ENCODE results near the gene SIMC1. TPM values are rescaled to one million over a fixed set of nuclear protein-coding genes. Genes with fewer than 3 reads are reported as not detected.
"Not testable (repeated sequence)": the region's sequence is repeated elsewhere in the genome, so short reads cannot be mapped to it uniquely, and the experiment has no call there.

The SIMC1 gene
- total RNA-seq, 2 experiments from 2014 or later = 33.6 to 57.5 TPM

- H3K4me3 ChIP-seq (ENCODE audit: low read depth, low read length, poor library complexity, severe bottlenecking); H3K36me3 ChIP-seq (ENCODE audit: insufficient read depth, low read length); H2AFZ ChIP-seq (ENCODE audit: low read length); H4K20me1 ChIP-seq (ENCODE audit: insufficient read depth, low read length); CTCF ChIA-PET (ENCODE audit: unreplicated experiment); DNase-seq (ENCODE audit: low spot score); BruUV-seq (replicated peaks); H3K9me3 ChIP-seq (ENCODE audit: low read length); H3K27ac ChIP-seq (ENCODE audit: low read depth, low read length, poor library complexity, severe bottlenecking); intact Hi-C loops (cut with micrococcal nuclease; ENCODE audit: unreplicated experiment); H3K4me1 ChIP-seq (ENCODE audit: insufficient read depth, low read length, poor library complexity, severe bottlenecking); H3K9me2 ChIP-seq (ENCODE audit: insufficient read depth, low read length); POLR2A ChIA-PET; H3K4me2 ChIP-seq (ENCODE audit: low read length); H3K79me2 ChIP-seq (ENCODE audit: insufficient read depth, low read depth, low read length): not testable (repeated sequence)
Observed at GRCh38 chr5:176194238-176195083, 43.8 kb upstream of the SIMC1 start.

- H3K4me1 ChIP-seq (ENCODE audit: insufficient read depth, low read length, poor library complexity, severe bottlenecking); H3K9me3 ChIP-seq (ENCODE audit: low read length); H2AFZ ChIP-seq (ENCODE audit: low read length); H3K4me2 ChIP-seq (ENCODE audit: low read length); H3K4me3 ChIP-seq (ENCODE audit: low read depth, low read length, poor library complexity, severe bottlenecking); H4K20me1 ChIP-seq (ENCODE audit: insufficient read depth, low read length); H3K79me2 ChIP-seq (ENCODE audit: insufficient read depth, low read depth, low read length); H3K9me2 ChIP-seq (ENCODE audit: insufficient read depth, low read length); CTCF ChIA-PET (ENCODE audit: unreplicated experiment); H3K36me3 ChIP-seq (ENCODE audit: insufficient read depth, low read length); H3K27ac ChIP-seq (ENCODE audit: low read depth, low read length, poor library complexity, severe bottlenecking); DNase-seq (ENCODE audit: low spot score); BruUV-seq (replicated peaks); POLR2A ChIA-PET; intact Hi-C loops (cut with micrococcal nuclease; ENCODE audit: unreplicated experiment): not testable (repeated sequence)
Observed at GRCh38 chr5:176195084-176195413, 43.2 kb upstream of the SIMC1 start.

GRCh38 chr5:176195487-176196207, 42.6 kb upstream of the SIMC1 start:
- POLR2A ChIA-PET = not testable (repeated sequence)

GRCh38 chr5:176196781-176197180, 41.4 kb upstream of the SIMC1 start:
- H3K9me3 ChIP-seq (ENCODE audit: low read length); H3K4me3 ChIP-seq (ENCODE audit: low read depth, low read length, poor library complexity, severe bottlenecking); H3K9me2 ChIP-seq (ENCODE audit: insufficient read depth, low read length); H3K79me2 ChIP-seq (ENCODE audit: insufficient read depth, low read depth, low read length); H2AFZ ChIP-seq (ENCODE audit: low read length); H3K4me2 ChIP-seq (ENCODE audit: low read length); intact Hi-C loops (cut with micrococcal nuclease; ENCODE audit: unreplicated experiment); BruUV-seq (replicated peaks); H4K20me1 ChIP-seq (ENCODE audit: insufficient read depth, low read length); DNase-seq (ENCODE audit: low spot score); POLR2A ChIA-PET; H3K27ac ChIP-seq (ENCODE audit: low read depth, low read length, poor library complexity, severe bottlenecking); H3K36me3 ChIP-seq (ENCODE audit: insufficient read depth, low read length); CTCF ChIA-PET (ENCODE audit: unreplicated experiment); H3K4me1 ChIP-seq (ENCODE audit: insufficient read depth, low read length, poor library complexity, severe bottlenecking): not testable (repeated sequence)

More at GRCh38 chr5:176195487-176196207, 42.6 kb upstream of the SIMC1 start:
- DNase-seq (ENCODE audit: low spot score); BruUV-seq (replicated peaks); H2AFZ ChIP-seq (ENCODE audit: low read length); H3K79me2 ChIP-seq (ENCODE audit: insufficient read depth, low read depth, low read length); H3K4me2 ChIP-seq (ENCODE audit: low read length); H3K27ac ChIP-seq (ENCODE audit: low read depth, low read length, poor library complexity, severe bottlenecking); H3K9me3 ChIP-seq (ENCODE audit: low read length); H3K36me3 ChIP-seq (ENCODE audit: insufficient read depth, low read length); H4K20me1 ChIP-seq (ENCODE audit: insufficient read depth, low read length); intact Hi-C loops (cut with micrococcal nuclease; ENCODE audit: unreplicated experiment); CTCF ChIA-PET (ENCODE audit: unreplicated experiment); H3K4me1 ChIP-seq (ENCODE audit: insufficient read depth, low read length, poor library complexity, severe bottlenecking); H3K4me3 ChIP-seq (ENCODE audit: low read depth, low read length, poor library complexity, severe bottlenecking); H3K9me2 ChIP-seq (ENCODE audit: insufficient read depth, low read length): not testable (repeated sequence)

GRCh38 chr5:176197234-176197858, 40.9 kb upstream of the SIMC1 start:
- intact Hi-C loops (cut with micrococcal nuclease; ENCODE audit: unreplicated experiment); H4K20me1 ChIP-seq (ENCODE audit: insufficient read depth, low read length); H3K4me1 ChIP-seq (ENCODE audit: insufficient read depth, low read length, poor library complexity, severe bottlenecking); H3K4me3 ChIP-seq (ENCODE audit: low read depth, low read length, poor library complexity, severe bottlenecking); H3K36me3 ChIP-seq (ENCODE audit: insufficient read depth, low read length); CTCF ChIA-PET (ENCODE audit: unreplicated experiment); BruUV-seq (replicated peaks); H3K79me2 ChIP-seq (ENCODE audit: insufficient read depth, low read depth, low read length); H3K9me2 ChIP-seq (ENCODE audit: insufficient read depth, low read length); H2AFZ ChIP-seq (ENCODE audit: low read length); H3K27ac ChIP-seq (ENCODE audit: low read depth, low read length, poor library complexity, severe bottlenecking); DNase-seq (ENCODE audit: low spot score); H3K9me3 ChIP-seq (ENCODE audit: low read length); H3K4me2 ChIP-seq (ENCODE audit: low read length): not testable (repeated sequence)
- POLR2A ChIA-PET = interaction anchor here (0.6 kb wide), 1 partner anchor 1841 kb away, joined by 3 read pairs; no protein-coding TSS in a partner anchor

- H3K9me2 ChIP-seq (ENCODE audit: insufficient read depth, low read length) = not testable (repeated sequence)
Observed at GRCh38 chr5:176198299-176198698, 39.9 kb upstream of the SIMC1 start.

More at GRCh38 chr5:176198299-176198698, 39.9 kb upstream of the SIMC1 start:
- DNase-seq (ENCODE audit: low spot score); BruUV-seq (replicated peaks); H3K4me2 ChIP-seq (ENCODE audit: low read length); POLR2A ChIA-PET; H4K20me1 ChIP-seq (ENCODE audit: insufficient read depth, low read length); CTCF ChIA-PET (ENCODE audit: unreplicated experiment); intact Hi-C loops (cut with micrococcal nuclease; ENCODE audit: unreplicated experiment); H3K4me1 ChIP-seq (ENCODE audit: insufficient read depth, low read length, poor library complexity, severe bottlenecking); H3K9me3 ChIP-seq (ENCODE audit: low read length); H2AFZ ChIP-seq (ENCODE audit: low read length); H3K79me2 ChIP-seq (ENCODE audit: insufficient read depth, low read depth, low read length); H3K36me3 ChIP-seq (ENCODE audit: insufficient read depth, low read length); H3K27ac ChIP-seq (ENCODE audit: low read depth, low read length, poor library complexity, severe bottlenecking); H3K4me3 ChIP-seq (ENCODE audit: low read depth, low read length, poor library complexity, severe bottlenecking): not testable (repeated sequence)
